Measurements from ENCODE around the gene F10.

DNA sequence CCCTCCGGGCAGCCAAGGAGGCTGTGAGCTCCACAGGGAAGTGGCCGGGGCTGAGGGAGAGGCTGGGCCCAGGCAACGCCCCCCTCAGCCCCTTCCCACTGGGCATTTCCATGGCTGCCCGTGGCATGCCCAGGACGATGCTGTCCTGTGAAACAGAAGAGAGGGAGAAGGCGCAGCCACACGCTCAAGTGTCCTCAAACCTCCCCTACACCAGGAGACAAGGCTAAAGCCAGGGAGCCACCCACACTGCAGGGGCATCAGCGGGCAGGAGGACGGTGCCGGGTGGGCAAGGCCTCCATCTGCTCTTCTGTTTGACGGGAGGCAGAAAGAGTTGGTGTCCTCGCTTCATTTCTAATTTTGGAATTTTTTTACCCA is 21.6 kb downstream of the F10 start:
- TF ChIP-seq, protein P1, sequence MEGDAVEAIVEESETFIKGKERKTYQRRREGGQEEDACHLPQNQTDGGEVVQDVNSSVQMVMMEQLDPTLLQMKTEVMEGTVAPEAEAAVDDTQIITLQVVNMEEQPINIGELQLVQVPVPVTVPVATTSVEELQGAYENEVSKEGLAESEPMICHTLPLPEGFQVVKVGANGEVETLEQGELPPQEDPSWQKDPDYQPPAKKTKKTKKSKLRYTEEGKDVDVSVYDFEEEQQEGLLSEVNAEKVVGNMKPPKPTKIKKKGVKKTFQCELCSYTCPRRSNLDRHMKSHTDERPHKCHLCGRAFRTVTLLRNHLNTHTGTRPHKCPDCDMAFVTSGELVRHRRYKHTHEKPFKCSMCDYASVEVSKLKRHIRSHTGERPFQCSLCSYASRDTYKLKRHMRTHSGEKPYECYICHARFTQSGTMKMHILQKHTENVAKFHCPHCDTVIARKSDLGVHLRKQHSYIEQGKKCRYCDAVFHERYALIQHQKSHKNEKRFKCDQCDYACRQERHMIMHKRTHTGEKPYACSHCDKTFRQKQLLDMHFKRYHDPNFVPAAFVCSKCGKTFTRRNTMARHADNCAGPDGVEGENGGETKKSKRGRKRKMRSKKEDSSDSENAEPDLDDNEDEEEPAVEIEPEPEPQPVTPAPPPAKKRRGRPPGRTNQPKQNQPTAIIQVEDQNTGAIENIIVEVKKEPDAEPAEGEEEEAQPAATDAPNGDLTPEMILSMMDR (IDR thresholded peaks at IDR 0.05) = no peak
- TF ChIP-seq POLR2A (IDR thresholded peaks at IDR 0.05) = no peak
